NCI-H2107 treated with DMSO at 0.1 percent for 48 hours (cell line): Measurements from ENCODE around the gene PRND.
"Not testable (repeated sequence)": the region's sequence is repeated elsewhere in the genome, so short reads cannot be mapped to it uniquely, and the experiment has no call there.

Experiments
- DNase-seq: peaks from one replicate; lab custom pipeline; 2025; ENCODE audit not compliant: unreplicated experiment; lab: John Stamatoyannopoulos, UW

PRND gene

DNA sequence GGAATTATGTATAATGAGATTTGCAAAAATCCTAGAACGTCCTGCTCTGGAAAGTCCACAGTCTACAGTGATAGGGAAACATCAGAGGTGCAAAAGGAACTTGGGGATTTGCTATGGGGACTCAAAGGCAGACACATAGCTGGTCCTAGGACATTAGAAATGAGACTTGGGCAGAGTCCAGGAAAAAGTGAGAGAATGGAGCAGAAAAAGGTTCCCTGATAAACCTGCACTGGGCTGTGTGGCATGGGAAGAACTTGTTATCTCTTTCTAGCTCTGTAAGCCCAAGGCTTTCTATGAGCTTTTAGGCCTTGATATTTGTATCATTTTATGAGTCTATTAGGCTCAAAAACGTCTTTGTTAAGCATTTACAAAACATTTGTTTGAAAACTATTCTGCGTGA is 15.2 kb downstream of the PRND start:
- DNase-seq = no peak

DNA sequence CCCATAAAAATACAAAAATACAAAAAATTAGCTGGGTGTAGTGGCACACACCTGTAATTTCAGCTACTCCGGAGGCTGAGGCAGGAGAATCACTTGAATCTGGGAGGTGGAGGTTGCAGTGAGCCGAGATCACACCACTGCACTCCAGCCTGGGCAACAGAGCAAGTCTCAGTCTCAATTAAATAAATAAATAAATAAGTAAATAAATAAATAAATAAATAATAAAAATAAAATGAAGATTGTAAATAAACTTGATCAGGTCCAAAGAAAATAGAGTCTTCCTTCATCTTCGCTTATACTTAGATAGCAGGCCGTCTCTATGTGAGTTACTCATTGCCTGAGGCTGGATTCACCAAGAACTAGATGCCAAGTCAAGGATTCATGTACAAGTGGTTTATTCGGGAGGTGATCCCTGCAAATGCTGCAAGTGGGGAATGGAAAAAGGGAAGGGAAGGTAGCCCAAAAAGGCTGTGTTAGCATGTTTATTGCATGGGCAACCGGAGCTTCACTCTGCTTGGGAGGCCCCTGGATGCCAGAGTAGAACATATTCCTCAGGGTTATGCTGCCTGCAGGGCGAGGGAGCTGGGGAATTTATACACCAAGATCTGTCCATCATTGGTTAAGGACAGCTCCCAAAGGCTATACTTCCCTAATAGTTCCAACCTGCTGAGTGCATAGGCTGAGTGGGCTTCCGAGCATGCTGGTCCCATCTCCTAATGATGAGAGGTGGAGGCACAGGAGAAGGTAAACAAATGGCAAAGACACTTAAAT is 16.3 kb downstream of the PRND start:
- no peak for DNase-seq

DNA sequence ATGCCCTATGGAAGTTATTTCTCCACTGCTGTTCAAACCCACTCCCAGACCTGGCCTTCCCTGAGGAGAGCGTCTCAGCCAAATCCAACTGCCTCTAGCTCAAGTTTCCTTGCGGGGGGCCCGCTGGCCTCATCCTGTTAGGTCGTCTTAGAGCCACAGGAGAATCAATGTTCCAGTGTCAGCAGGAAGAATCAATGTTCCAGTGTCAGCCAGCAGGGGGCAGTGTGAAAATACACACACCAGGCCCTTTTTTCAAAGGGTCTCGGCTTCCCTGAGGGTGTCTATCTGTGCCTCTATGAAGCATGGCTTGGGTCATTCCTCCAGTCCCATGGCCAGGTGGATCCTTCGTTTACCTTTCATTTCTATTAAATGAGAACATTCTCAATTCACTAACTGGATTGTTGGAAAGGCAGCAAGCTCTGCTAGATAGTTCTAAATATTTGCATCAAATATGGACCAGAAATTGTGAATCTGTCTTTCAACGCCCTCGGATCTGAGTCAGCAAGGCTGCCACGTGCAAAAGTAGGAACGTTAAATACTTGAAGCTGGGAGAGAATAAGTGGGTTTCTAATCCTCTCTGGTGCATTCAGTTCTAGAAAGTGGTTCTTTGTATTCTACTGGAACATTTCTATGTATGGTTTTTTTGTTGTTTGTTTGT is 19.2 kb downstream of the PRND start:
- no peak for DNase-seq

DNA sequence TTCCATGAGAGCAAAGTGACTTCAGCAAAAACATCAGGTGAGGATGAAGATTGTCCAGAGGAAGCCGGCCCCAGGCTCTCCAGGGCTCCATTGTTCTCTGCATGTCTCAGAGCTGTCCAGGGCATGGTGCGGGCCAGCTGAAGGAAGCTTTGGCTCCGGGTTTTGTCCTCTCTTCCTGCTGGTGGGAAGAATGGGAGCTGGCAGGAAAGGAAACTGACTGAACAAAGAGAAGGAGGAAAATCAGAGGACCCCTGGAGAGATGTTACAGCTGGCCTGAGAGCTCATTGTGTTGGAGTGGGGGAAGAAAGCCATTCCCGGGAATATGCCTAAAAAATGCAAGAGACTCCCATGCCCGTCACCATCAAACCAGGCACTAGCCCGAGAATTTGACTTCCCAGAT is 27.1 kb downstream of the PRND start:
- DNase-seq = no peak

DNA sequence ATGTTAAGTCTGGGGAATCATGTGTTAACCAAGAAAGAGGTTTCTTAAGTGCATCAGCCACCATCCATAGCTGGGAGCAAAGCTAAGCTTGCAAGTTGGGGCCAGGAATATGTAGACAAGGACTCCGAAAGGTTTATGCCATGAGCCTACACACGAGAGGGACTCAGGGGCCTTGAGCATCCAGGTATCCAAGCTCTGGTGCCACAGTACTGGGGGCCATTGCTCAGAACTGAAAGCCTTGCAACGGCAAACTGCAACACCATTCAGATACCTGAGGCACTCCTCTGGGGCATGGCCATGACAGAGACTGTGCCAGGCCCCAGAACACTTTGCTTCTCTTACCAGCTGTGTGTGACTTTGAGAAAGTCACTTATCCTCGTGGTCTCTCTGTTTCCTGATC is 27.6 kb downstream of the PRND start:
- no peak for DNase-seq

DNA sequence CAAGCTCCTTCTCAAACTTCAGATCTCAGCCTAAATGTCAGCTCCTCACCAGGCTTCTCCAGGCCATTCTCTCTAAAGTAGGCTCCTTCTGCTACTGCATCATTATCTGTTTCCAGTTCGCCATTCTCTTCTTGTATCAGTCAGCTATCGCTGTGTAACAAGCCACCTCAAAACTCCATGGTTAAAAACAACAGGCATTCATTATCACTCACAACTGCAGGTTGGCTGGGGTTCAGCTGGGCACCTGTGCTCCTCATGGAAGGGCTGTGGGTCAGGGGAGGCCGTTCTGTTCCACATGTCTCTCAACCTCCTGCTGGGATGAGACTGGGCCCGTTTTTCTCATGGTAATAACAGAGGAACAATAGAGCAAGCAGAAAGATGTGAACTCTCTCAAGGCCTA is 28.7 kb downstream of the PRND start:
- DNase-seq = no peak

DNA sequence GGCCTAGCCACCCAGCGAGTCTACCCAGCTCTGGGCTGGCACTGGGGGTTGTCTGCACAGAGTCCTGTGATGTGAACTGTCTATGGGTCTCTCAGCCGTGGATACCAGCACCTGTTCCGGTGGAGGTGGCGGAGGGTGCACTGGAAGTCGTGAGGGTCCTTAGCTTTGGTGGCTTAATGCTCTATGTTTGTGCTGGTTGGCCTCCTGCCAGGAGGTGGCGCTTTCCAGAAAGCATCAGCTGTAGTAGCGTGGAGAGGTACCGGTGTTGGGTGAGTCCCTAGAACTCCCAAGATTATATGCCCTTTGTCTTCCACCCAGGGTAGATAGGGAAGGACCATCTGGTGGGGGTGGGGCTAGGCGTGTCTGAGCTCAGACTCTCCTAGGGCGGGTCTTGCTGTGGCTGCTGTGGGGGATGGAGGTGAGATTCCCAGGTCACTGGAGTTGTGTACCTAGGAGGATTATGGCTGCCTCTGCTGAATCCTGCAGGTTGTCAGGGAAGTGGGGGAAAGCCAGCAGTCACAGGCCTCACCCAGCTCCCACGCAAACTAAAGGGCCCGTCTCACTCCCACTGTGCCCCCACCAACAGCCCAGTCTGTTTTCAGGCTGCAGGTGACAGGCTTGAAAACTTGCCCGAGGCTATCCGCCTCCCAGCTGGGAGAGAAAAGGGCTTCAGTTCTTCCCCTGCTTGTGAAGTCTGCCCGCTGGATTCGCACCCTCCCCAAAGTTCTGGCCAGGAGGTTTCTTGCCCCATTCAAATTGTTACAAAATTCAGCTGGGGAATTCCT is 37.6 kb downstream of the PRND start:
- not testable (repeated sequence) for DNase-seq

DNA sequence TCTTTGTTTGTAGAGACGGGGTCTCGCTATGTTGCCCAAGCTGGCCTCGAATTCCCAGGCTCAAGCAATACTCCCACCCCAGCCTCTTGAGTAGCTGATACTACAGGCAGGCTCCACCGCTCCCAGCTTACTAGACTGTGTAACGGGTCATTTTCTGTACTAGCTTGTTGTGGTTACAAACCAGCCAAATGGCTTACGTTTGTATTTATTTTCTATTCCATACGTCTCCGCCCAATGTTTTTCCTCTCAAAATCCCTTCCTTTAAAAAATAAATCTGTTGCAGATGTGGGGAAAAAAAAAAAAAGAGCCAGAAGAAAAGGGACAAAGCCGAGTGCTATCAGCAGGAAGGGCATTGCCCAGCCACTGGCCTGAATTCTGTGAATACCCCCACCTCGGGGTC is 41.6 kb downstream of the PRND start:
- DNase-seq = no peak

DNA sequence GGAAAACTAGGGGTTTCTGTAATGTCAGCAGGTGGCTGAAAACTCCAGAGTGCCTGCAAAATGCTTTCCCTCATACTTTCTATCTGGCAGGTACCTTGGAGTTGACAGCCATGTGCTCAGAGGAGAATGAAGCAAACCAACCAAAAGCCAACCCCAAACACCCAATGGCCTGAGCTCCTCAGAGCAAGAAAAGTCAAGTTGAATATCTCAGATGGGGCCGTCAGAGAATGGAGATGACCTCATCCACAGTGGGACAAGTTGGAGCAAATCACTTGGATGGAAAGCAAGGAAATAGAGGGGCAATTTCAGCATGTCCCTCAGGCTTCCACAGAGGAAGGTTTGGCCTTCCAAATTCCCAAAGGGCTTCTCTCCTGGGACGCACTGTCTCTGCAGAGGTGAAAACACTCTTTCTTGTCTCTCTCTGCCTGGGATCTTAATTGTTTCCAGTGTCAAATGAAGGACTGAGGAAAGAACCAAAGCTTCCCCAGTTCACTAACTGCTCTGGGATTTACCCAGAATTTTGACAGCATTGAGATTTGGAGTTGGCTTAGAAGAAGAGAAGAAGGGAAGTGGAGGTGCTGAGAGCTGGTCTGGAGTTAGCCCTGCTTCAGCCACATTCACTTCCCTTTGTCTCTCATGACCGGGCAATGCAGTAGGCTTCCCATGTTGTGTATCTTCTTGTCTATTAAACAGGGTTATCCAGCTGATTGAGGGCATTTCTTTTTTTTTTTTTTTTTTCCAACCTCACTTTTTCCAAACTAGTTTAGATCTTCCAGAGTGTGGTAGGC is 42.2 kb downstream of the PRND start:
- DNase-seq = no peak

DNA sequence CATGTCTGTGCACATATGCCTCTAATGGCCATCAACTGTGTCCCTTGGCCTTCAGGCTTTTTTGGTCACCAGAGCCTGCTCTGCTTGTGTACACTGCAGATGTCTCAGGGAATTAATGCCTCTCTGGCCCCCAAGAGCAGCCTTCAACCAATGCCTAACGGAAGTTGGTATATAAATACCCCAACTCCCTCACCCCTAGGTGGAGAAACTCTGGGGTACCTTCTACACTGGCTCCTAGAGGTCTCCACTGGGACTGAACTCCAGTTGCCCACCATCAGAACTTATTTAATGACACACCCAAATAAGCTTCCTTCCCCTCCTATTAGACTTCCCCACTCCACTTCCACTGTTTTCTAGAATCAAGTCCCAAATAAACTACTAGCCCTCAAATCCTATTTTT is 43.1 kb downstream of the PRND start:
- DNase-seq = no peak

DNA sequence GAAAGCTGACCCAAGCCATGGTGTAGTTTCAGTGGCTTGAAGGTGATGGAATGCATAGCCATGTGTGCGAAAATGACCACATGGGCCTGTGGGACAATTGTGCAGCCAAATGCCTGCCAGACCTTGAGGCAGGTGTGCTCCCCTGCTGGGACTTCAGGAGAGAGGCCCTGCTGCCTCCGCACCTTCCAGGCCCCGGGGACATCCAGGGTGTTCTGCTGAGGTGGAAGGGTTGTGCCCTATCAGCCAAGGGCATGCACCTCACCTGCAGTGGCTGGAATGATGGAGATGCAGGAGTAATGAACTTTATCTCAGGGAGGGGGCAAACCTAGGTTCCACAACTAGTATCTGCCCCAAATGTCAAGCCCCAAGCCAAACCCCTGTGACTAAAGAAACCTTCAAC is 44.0 kb downstream of the PRND start:
- DNase-seq = no peak

DNA sequence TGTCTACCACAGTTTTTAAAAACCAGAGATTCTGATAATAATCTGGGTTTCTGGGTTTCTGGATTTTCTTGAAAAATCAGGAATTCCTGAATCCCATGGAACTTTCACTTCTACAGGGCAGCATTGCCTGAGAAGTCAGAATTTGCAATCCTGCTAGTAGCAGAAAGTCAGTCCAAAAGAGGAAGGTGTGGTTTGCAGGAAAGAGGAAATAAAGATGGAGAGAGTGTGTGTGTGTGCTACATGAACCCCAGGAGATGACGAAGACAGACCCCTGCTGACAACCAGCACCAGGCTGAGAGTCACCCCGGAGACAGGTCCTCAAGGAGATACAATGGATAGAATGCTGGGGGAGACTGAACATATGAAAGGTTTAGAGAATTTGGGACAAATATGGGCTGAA is 44.9 kb downstream of the PRND start:
- no peak for DNase-seq

DNA sequence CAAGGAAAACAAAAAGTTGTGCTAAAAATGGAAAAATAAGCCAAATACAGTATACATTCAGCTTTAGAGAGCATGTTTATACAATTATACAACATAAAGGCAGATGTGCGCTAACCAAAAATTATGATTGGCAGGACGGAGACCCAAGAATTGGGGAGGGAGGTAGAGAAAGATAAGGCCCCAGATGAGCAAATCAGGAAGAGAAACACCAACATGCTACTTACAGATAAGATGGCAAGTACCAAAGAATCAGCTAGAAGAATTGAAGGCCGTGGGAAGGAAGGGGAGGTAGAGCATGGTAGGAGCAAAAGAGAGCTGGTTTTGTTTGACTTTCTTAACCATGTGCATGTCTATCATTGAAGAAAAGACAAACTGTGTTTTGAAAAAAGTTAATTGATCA is 45.4 kb downstream of the PRND start:
- no peak for DNase-seq

DNA sequence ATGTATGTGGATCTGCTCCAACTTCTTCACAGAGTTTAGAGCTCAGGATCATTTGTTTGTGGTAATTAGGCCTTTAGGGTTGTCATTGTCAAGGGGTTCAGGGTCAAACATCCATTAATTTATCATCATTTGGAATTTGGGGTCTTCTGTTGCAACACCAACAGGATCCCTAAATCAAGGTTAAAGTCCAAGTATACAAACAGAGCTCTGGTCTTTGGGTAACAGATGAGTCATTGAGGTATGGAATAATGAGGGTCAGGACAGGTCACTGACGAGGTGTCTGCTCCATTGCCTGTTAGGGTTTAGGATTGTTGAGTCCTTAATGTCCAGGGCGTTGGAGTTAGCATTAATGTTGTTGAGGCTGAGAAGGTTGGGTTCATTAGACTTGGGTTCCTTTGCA is 47.6 kb downstream of the PRND start:
- no peak for DNase-seq

DNA sequence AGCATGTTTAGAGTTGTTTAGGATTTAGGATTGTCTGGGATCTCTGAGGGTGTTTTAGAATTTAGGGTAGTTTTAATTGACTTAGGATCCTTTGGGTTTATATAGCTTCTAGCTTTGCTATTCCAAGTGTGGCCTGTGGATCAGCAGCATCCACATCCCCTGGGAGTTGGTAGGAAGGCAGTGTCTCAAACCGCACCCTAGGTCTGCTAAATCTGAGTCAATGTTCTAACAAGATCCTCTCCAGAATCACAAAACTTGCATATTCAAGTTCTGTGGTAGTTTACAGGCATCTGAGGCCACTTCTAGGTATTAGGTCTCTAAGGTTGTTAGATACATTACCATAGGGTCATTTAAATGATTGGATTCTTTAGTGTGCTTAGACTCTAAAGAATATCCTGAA is 48.3 kb downstream of the PRND start:
- no peak for DNase-seq

DNA sequence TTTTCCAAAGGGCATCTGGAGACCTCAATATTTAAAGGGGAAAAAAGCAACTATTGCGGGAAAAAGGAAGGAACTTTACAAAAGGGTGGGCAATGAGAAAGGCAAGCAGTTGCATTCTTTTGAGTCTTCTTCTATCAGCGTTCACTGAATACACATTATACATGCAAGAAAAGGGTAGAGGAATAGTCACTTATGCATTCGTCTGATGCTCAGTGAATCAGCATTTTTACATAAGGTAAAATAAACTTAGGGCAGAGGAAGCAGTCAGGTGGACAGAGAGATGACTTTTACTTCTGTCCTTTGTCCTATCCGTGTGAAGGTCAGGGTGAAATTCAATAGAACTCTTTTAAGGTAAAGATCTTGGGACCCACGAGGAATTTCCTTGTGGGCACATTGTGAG is 49.3 kb downstream of the PRND start:
- no peak for DNase-seq

DNA sequence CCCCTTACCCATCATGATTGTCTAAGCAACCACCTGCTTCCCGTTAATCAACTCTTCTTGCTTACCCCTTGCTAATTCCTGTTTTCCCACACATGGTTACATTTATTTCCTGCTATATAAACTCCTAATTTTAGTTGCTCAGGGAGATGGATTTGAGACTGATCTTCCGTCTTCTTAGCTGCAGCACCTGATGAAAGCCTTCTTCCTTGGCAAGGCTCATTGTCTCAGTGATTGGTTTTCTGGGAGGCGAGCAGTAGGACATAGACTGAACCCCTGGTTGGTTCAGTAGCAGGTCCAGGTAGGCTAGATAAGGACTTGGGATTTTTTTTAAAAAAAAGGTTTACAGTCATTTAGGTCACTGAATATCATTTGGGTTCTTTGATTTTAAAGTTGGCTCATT is 50.4 kb downstream of the PRND start:
- no peak for DNase-seq

DNA sequence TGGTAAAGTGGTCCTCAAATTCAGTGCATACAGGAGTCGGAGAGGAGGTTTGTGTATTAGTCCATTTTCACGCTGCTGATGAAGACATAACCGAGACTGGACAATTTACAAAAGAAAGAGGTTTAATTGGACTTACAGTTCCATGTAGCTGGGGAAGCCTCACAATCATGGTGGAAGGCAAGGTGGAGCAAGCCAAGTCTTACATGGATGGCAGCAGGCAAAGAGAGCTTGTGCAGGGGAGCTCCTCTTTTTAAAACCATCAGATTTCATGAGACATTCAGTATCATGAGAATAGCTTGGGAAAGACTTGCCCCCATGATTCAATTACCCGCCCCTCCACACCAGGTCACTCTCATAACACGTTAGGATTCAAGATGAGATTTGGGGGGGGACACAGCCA is 51.3 kb downstream of the PRND start:
- not testable (repeated sequence) for DNase-seq

DNA sequence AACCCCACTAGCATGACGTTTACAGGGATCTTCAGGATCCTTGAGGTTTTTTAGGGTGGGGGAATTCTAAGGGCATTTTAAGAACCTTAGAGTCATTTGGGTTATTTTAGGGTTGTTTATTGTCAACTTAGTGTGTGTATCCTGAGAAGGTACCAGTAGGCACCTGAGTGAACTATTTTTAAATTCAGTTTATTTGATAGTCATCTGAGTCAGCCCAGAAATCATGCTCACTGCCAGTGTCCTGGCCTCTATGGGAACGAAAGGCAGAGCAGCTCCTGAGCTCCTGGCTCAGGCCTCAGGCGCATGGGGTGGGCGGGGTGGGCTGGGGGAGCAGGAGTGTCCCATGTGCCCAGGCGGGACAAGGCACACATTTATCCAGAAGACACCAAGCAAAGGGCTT is 52.0 kb downstream of the PRND start:
- no peak for DNase-seq

DNA sequence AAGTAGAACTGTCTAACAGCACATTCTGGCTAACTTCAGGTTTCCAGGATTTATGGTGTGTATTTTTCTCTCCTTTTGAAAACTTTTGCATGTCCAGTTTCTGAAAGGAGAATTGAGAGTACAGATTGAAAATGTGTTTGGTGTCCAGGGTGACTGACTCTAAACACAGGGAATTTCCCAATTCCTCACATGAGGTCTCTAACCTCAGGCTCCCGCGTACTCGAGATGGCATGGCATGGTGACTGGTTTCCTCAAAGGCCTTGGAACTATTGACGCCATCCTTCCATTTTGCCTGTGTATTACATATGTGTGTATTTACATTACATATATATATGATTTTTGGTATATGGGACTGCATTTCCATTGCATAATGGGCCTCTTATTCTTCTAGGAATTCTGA is 52.5 kb downstream of the PRND start:
- DNase-seq = no peak

DNA sequence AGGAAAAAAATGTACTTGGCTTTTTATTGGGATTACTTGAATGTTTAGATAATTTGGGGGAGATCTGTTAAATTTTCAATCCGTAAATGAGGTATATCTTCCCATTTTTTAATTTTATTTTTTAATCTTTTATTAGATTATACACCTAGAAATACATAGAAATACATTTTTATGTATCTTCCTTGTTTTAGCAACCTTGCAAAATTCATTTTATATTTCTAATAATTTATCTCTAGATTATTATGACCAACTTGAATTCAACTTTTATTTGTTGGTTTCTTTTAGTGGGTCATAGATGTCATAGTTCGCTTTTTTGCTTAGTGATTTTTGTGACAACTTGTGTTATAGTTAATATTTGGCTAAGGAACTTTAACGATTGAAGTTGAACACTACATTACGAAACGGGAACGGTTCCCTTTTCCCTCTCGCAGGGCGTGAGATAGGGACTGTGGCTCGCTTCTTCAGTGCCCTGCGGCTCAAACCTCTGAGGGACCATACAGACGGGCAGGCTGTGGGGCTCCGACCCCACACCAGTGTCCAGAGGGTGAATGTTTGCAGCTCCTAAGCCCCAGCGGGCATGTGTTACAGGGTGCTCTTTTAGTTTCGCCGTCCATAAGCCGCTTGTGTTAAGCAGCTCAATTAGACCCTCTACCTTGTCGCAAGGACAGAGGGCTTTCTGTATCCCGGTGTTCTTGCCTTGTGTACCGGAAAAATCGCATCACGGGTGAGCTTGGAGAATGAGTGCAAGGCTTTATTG is 53.8 kb downstream of the PRND start:
- no peak for DNase-seq
